ENCODE data around the gene SMNDC1. TPM values are rescaled to one million over a fixed set of nuclear protein-coding genes. Genes with fewer than 3 reads are reported as not detected.
"Not testable (repeated sequence)": the region's sequence is repeated elsewhere in the genome, so short reads cannot be mapped to it uniquely, and the experiment has no call there.

Gene SMNDC1
- total and polyA plus RNA-seq, 7 donors = 16.3 to 38.0 (median 24.4) TPM

- intact Hi-C loops (cut with DNase I) = no loop called here
- Histone ChIP-seq H3K4me3 (no peak overlapping the region), H3K4me1 (peaks cover 10% of the 10 kb centered on the region), H3K9me3 (peaks cover 3% of the 10 kb centered on the region), H3K36me3 (ENCODE audit: insufficient read depth in 1 of 2, low read depth in 1 of 2) (no peaks in the 10 kb centered on the region), H3K27me3 (ENCODE audit: insufficient read depth in 3 of 3, low read length in 2 of 3) (no peaks in the 10 kb centered on the region), H3K27ac (no peak overlapping the region)
- DNase-seq (no peak), ATAC-seq (no peak)
- no peak for TF ChIP-seq CTCF (IDR thresholded peaks at IDR 0.05)
- 73 to 83% (median 82%) methylated on average over 5 of the region's 5 CpGs for WGBS, 3 donors
Measured at GRCh38 chr10:110334061-110334656, 29.4 kb upstream of the SMNDC1 start.

DNA sequence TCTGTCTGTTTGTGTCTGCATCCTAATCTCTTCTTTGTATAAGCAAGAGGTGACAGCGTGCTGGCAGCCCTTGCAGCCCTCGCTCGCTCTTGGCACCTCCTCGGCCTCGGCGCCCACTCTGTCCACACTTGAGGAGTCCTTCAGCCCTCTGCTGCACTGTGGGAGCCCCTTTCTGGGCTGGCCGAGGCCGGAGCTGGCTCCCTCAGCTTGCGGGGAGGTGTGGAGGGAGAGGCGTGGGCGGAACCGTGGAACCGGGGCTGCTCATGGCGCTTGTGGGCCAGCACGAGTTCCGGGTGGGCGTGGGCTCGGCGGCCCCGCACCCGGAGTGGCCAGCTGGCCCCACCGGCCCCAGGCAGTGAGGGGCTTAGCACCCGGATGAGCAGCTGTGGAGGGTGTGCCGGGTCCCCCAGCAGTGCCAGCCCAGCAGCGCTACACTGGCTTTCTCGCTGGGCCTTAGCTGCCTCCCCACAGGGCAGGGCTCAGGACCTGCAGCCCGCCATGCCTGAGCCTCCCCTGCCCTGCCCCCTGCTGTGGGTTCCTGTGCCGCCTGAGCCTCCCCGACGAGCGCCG, 26.6 kb upstream of the SMNDC1 start:
- DNase-seq; H3K4me3 ChIP-seq; intact Hi-C loops (cut with DNase I); H3K9me3 ChIP-seq; H3K36me3 ChIP-seq (ENCODE audit: insufficient read depth in 1 of 2, low read depth in 1 of 2); H3K27me3 ChIP-seq (ENCODE audit: insufficient read depth in 3 of 3, low read length in 2 of 3); H3K4me1 ChIP-seq; ATAC-seq; H3K27ac ChIP-seq: not testable (repeated sequence)
- WGBS, 3 donors = 95 to 97% (median 97%) methylated on average over 19 to 32 of the region's 32 CpGs

- no peaks in the 10 kb centered on the region for H3K36me3 ChIP-seq (ENCODE audit: insufficient read depth in 1 of 2, low read depth in 1 of 2)
- no peak overlapping the region for H3K27ac ChIP-seq
- WGBS, 3 donors = 87 to 90% (median 89%) methylated on average over 6 of the region's 6 CpGs
- ATAC-seq = no peak
- H3K4me3 ChIP-seq = no peak overlapping the region
- peaks cover 3% of the 10 kb centered on the region for H3K9me3 ChIP-seq
- TF ChIP-seq CTCF (IDR thresholded peaks at IDR 0.05) = no peak
- H3K4me1 ChIP-seq = peaks cover 2% of the 10 kb centered on the region
- no peak for DNase-seq
- H3K27me3 ChIP-seq (ENCODE audit: insufficient read depth in 3 of 3, low read length in 2 of 3) = no peaks in the 10 kb centered on the region
- intact Hi-C loops (cut with DNase I) = no loop called here
Measured at GRCh38 chr10:110330675-110331074, 26.0 kb upstream of the SMNDC1 start.

DNA sequence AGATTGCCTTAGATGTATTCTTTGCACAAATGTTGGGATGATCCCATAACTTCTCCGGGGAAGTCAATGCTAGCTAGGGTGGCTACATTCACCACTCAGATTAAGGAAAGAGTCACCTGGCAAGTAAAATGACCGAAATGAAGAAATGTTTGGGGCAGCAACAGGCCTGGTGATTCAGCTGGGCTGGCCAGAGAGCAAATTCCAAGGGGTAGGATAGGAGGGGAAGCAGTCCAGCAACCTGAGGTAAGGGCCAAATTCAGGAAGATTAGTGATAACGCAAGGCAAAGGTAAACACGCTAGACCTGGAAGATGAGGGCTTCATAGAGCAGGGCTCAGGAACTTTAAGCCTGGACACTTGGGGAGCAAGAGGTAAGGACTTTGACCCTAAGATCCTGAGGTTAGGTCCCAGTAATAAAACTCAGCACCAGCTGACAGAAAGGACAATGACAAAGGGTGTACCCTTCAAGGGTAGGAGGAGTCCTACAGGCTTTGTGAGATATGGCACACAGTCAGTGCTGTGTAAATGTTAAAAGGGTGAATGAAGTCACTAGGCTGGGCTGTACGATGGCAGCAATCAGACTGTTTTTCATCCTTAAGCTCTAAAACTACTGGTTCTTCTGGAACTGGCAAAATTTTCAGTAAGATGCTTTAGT, 22.7 kb upstream of the SMNDC1 start:
- WGBS, 3 donors = 86 to 93% (median 91%) methylated on average over 5 of the region's 5 CpGs
- Histone ChIP-seq H3K27ac (no peak overlapping the region), H3K4me3 (no peak overlapping the region), H3K4me1 (no peaks in the 10 kb centered on the region), H3K9me3 (peaks cover 3% of the 10 kb centered on the region), H3K27me3 (ENCODE audit: insufficient read depth in 3 of 3, low read length in 2 of 3) (peaks cover 0 to 3% (median 0%) of the 10 kb centered on the region in 3 donors), H3K36me3 (ENCODE audit: insufficient read depth in 1 of 2, low read depth in 1 of 2) (no peaks in the 10 kb centered on the region)
- ATAC-seq (no peak), DNase-seq (no peak)
- intact Hi-C loops (cut with DNase I) = no loop called here
- no peak for TF ChIP-seq CTCF (IDR thresholded peaks at IDR 0.05)

DNA sequence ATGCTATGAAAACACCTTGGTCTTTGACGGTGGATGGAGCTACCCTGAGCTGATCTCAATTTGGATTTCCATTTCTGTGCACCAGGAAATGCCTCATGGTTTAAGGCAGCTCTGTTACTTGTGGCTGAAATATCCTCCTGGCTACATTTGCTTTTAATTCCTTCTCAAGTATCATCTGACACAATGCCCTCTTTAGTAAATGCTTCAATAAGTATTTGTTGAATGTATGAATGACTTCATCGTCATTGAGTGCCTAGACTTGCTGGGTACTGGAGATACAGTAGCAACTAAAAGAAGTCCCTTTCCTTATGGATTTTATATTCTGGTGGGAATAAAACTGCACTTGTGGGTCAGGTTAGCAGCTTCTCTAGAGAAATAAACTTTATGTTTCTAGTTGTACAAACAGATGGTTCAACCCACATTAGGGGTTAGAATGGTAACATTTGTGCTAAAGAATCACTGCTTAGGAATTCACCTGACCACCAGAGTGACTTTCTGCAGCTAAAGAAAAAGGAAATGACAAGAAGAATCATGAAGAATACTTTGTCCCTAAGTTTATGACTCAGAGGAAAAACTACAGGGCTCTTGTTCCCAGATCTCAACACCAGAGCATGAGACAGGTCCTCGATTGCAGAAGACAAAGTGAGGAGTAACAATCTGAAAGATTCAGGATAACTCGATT, 21.8 kb upstream of the SMNDC1 start:
- H3K4me3 ChIP-seq = no peak overlapping the region
- H3K27me3 ChIP-seq (ENCODE audit: insufficient read depth in 3 of 3, low read length in 2 of 3) = peaks cover 0 to 3% (median 0%) of the 10 kb centered on the region in 3 donors
- H3K36me3 ChIP-seq (ENCODE audit: insufficient read depth in 1 of 2, low read depth in 1 of 2) = no peaks in the 10 kb centered on the region
- no peaks in the 10 kb centered on the region for H3K4me1 ChIP-seq
- ATAC-seq (no peak), DNase-seq (no peak)
- intact Hi-C loops (cut with DNase I) = no loop called here
- H3K27ac ChIP-seq = no peak overlapping the region
- WGBS, 3 donors = 71 to 78% (median 76%) methylated on average over 4 of the region's 4 CpGs
- no peak for TF ChIP-seq CTCF (IDR thresholded peaks at IDR 0.05)
- H3K9me3 ChIP-seq = peaks cover 3% of the 10 kb centered on the region

All from psoas muscle (tissue), 8 donors.